Endothelial cell of umbilical vein (primary cell): Measurements from ENCODE around the gene PROM1. TPM values are rescaled to one million over a fixed set of nuclear protein-coding genes. Genes with fewer than 3 reads are reported as not detected.
A peak's percentile ranks its signal among the peaks of the same experiment; 100 is the strongest.

ENCODE experiments used
- BruUV-seq: library from RNA; stranded (reverse); fragments of 400-500 nt; replicated peaks from 2 replicates; lab custom pipeline; 2021; lab: Mats Ljungman, UMichigan
- CTCF ChIA-PET: fragments of 300-600, 350-600 bp; sonication (Branson Sonifier 250); formaldehyde crosslinking; loops from one replicate; lab custom pipeline; 2021; ENCODE audit warnings: antibody characterized with exemption, inconsistent platforms; lab: Charles Lee
- POLR2A ChIA-PET: fragments of 300-600, 350-600 bp; sonication (Branson Sonifier 250); formaldehyde crosslinking; loops from one replicate; lab custom pipeline; 2021; ENCODE audit warnings: antibody characterized with exemption, inconsistent platforms; lab: Charles Lee
- DNase-seq: peaks from one replicate; pipeline ENCODE4 v3.0.0-alpha.2; 2011; ENCODE audit warnings: low read depth, low spot score
- FAIRE-seq: peaks from 2 replicates; lab custom pipeline; 2011; peaks lifted over from hg19 to GRCh38; lab: Jason Lieb, UNC
- H2AFZ ChIP-seq: 2 replicates; pipeline ENCODE4 v1.6.0; 2012; ENCODE audit warnings: low read depth, low read length, control low read depth, inconsistent platforms
- H3K27ac ChIP-seq: 2 replicates; pipeline ENCODE4 v1.5.1; 2011; ENCODE audit warnings: low read depth, mild to moderate bottlenecking, control low read depth, low read length, moderate library complexity; ENCODE audit not compliant: insufficient read depth
- H3K27me3 ChIP-seq, 2 experiments: 2 replicates each; pipeline versions ENCODE4 v1.6.0 to v1.6.1; 2011; ENCODE audit warnings: low read length in 2 of 2, mixed read lengths in 1 of 2; ENCODE audit not compliant: control insufficient read depth in 2 of 2, insufficient read depth in 2 of 2
- H3K36me3 ChIP-seq, 2 experiments: 2 replicates in 1 of 2; 3 replicates in 1 of 2; pipeline ENCODE4 v1.5.1; 2011; ENCODE audit warnings: low read length in 2 of 2, mild to moderate bottlenecking in 1 of 2, moderate library complexity in 1 of 2; ENCODE audit not compliant: control insufficient read depth in 2 of 2, insufficient read depth in 2 of 2; ENCODE audit errors: extremely low read depth in 1 of 2
- H3K4me1 ChIP-seq: 3 replicates; pipeline ENCODE4 v1.5.1; 2011; ENCODE audit warnings: mild to moderate bottlenecking, low read length; ENCODE audit not compliant: control insufficient read depth, insufficient read depth; ENCODE audit errors: extremely low read depth
- H3K4me2 ChIP-seq: 2 replicates; pipeline ENCODE4 v1.6.1; 2011; ENCODE audit warnings: low read length, control low read depth, mixed read lengths; ENCODE audit not compliant: insufficient read depth
- H3K4me3 ChIP-seq, 3 experiments: fragments of 200-600 bp in 1 of 3; sonication (generic), shearing (Covaris generic) in 1 of 3; replicated peaks in 1 of 3; 2 replicates each; pipeline ENCODE4 v1.5.1; 2011 to 2016; ENCODE audit warnings: control low read depth in 3 of 3, low read length in 3 of 3, mild to moderate bottlenecking in 2 of 3, inconsistent platforms in 1 of 3, low read depth in 1 of 3, moderate library complexity in 1 of 3; ENCODE audit not compliant: insufficient read depth in 1 of 3
- H3K79me2 ChIP-seq: 2 replicates; pipeline ENCODE4 v1.6.0; 2012; ENCODE audit warnings: low read length, inconsistent platforms; ENCODE audit not compliant: control insufficient read depth, insufficient read depth
- H3K9ac ChIP-seq: replicated peaks from 2 replicates; pipeline ENCODE3; 2011; ENCODE audit warnings: low read length, control low read depth; ENCODE audit not compliant: insufficient read depth; ENCODE audit errors: extremely low read depth
- H3K9me1 ChIP-seq: replicated peaks from 3 replicates; pipeline ENCODE4 v1.6.0; 2011; ENCODE audit warnings: mild to moderate bottlenecking, low read length; ENCODE audit not compliant: control insufficient read depth, insufficient read depth; ENCODE audit errors: extremely low read depth
- H3K9me3 ChIP-seq: replicated peaks from 2 replicates; pipeline ENCODE4 v1.5.1; 2012; ENCODE audit warnings: low read length, inconsistent platforms; ENCODE audit not compliant: control insufficient read depth, insufficient read depth
- H4K20me1 ChIP-seq: replicated peaks from 2 replicates; pipeline ENCODE3; 2011; ENCODE audit warnings: mild to moderate bottlenecking, low read length; ENCODE audit not compliant: control insufficient read depth, insufficient read depth; ENCODE audit errors: extremely low read depth
- EZH2 ChIP-seq: IDR thresholded peaks from 2 replicates; pipeline ENCODE4 v1.6.1; 2012; ENCODE audit warnings: borderline replicate concordance, low read depth, mild to moderate bottlenecking, moderate library complexity, low read length, inconsistent platforms; ENCODE audit not compliant: severe bottlenecking
- FOS ChIP-seq: IDR thresholded peaks from 2 replicates; pipeline ENCODE4 v1.6.1; 2011; ENCODE audit warnings: mild to moderate bottlenecking, low read length, moderate library complexity, borderline replicate concordance; ENCODE audit not compliant: insufficient read depth
- GATA2 ChIP-seq: IDR thresholded peaks from 2 replicates; pipeline ENCODE4 v1.7.0; 2011; ENCODE audit warnings: low read depth, mild to moderate bottlenecking, moderate library complexity, mixed read lengths, low read length; ENCODE audit not compliant: insufficient read length, insufficient read depth
- JUN ChIP-seq: IDR thresholded peaks from 2 replicates; pipeline ENCODE4 v1.6.1; 2011; ENCODE audit warnings: borderline replicate concordance, low read depth; ENCODE audit not compliant: insufficient read length, insufficient read depth
- MYC ChIP-seq: IDR thresholded peaks from one replicate; pipeline ENCODE4 v1.6.1; 2011; ENCODE audit warnings: mild to moderate bottlenecking, low read depth, low read length
- POLR2A ChIP-seq: IDR thresholded peaks from 2 replicates; pipeline ENCODE4 v1.6.1; 2012; ENCODE audit warnings: low read depth, mild to moderate bottlenecking, control low read depth, low read length
- POLR2AphosphoS5 ChIP-seq: IDR thresholded peaks from 2 replicates; pipeline ENCODE4 v1.6.1; 2012; ENCODE audit warnings: low read depth, mild to moderate bottlenecking, control low read depth, low read length, moderate library complexity; ENCODE audit not compliant: insufficient read depth
- dilution Hi-C: fragments of 300-500 bp; cut with MboI; formaldehyde crosslinking; loops from one replicate; pipeline ENCODE4 v1.15.0; 2019; ENCODE audit warnings: low sequenced_read_pairs; ENCODE audit not compliant: extremely low pct_ligation_motif_present
- intact Hi-C: fragments of 100-400 bp; cut with micrococcal nuclease; formaldehyde crosslinking; loops from one replicate; pipeline ENCODE4 v1.10.0; 2022
- polyA plus RNA-seq, 4 experiments: library from polyadenylated mRNA; depleted of rRNA in 3 of 4; stranded (reverse) in 3 of 4; unstranded in 1 of 4; fragments of >200 nt; gene quantifications; 2 replicates each; pipeline versions ENCODE4 v1.2.1 to v1.2.3, GENCODE V29; 2011 to 2012; ENCODE audit warnings: missing spikeins in 1 of 4
- total RNA-seq: library from RNA; stranded (reverse); gene quantifications from 2 replicates; pipeline ENCODE4 v1.2.3, GENCODE V29; 2021
- TF ChIP-seq, protein P1 (sequence below), 2 donors: IDR thresholded peaks; 1 replicate in 1 of 2; 2 replicates in 1 of 2; pipeline ENCODE4 v1.5.1; 2011; ENCODE audit warnings: low read length in 2 of 2, mild to moderate bottlenecking in 2 of 2, moderate library complexity in 2 of 2, control low read depth in 1 of 2, inconsistent platforms in 1 of 2, low read depth in 1 of 2; ENCODE audit not compliant: insufficient read depth in 1 of 2; ENCODE audit errors: extremely low read depth in 1 of 2
- TF ChIP-seq, protein P2 (sequence below): IDR thresholded peaks from 2 replicates; pipeline ENCODE4 v1.6.1; 2011; ENCODE audit not compliant: insufficient read depth, insufficient read length

Gene PROM1
- total and polyA plus RNA-seq, 2 donors (not counting 3 experiments of a cell fraction or from before 2014, with no cell fraction given): 0.36 to 1.7 TPM

DNA sequence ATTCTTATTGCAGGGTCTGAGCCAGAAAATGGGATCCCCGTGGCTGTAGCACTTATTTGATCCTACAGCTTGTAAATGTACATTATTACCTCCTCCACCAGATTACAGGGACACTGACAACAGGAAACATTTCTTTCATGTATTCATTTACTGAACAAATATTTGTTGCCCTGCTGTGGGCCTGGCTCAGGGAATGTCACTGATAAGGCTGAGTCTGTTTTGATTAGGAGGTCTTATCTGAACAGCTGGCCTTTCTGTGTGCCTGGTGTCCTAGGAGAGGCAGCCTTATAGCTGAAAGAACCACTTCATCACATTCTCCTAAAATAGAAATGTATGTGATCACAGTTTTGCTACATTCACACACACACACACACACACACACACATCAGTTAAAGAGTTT is 45.5 kb upstream of the PROM1 start:
- H4K20me1 ChIP-seq: no peaks in the 10 kb centered on the region
- no peaks in the 10 kb centered on the region for H3K4me1 ChIP-seq
- DNase-seq: peak; percentile 62
- H3K79me2 ChIP-seq: no peaks in the 10 kb centered on the region
- BruUV-seq: no TSS peak
- no peak overlapping the region for H3K27ac ChIP-seq
- no peak overlapping the region for H3K9ac ChIP-seq
- no peaks in the 10 kb centered on the region for H3K9me1 ChIP-seq
- CTCF ChIA-PET: interaction anchor here (0.8 to 1.3 kb wide), 3 partner anchors 13 to 173 kb away, joined by 3 read pairs; no protein-coding TSS in a partner anchor
- H3K9me3 ChIP-seq: no peaks in the 10 kb centered on the region
- intact Hi-C loops (no loop called here), dilution Hi-C loops (no loop called here)
- peaks cover 0 to 5% of the 10 kb centered on the region in 2 experiments for H3K27me3 ChIP-seq
- no peak overlapping the region for H3K4me3 ChIP-seq
- FAIRE-seq: peak; percentile 8
- POLR2A ChIA-PET: no interaction called here
- no peaks in the 10 kb centered on the region for H3K36me3 ChIP-seq
- H3K4me2 ChIP-seq: no peak overlapping the region
- no peak overlapping the region for H2AFZ ChIP-seq
- TF ChIP-seq POLR2A: no peak
- peak; percentile 26 for TF ChIP-seq GATA2

DNA sequence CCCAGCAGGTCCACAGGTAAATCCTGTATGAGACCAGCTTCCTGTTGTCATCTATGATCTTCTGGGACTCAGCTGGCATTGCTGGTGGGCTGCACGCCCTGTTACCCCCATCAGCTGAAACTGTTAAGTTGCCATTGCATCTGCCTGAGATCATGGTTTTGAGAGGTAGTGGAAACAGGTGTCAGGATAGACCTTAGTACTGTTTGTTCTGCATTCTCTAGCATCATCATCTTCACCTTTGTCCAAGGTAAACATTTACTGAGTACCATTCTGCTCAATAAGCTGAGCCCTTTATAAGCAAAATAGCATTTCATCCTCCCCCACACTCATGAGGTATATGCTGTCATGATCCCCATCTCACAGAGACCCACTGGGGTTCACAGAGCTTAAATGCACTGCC is 42.9 kb upstream of the PROM1 start:
- FAIRE-seq: no peak
- ChIA-PET CTCF (interaction anchor here (1.1 to 1.5 kb wide), 2 partner anchors 9 to 138 kb away, joined by 3 to 4 read pairs; no protein-coding TSS in a partner anchor), POLR2A (no interaction called here)
- H3K79me2 ChIP-seq: no peaks in the 10 kb centered on the region
- TF ChIP-seq, protein P1, sequence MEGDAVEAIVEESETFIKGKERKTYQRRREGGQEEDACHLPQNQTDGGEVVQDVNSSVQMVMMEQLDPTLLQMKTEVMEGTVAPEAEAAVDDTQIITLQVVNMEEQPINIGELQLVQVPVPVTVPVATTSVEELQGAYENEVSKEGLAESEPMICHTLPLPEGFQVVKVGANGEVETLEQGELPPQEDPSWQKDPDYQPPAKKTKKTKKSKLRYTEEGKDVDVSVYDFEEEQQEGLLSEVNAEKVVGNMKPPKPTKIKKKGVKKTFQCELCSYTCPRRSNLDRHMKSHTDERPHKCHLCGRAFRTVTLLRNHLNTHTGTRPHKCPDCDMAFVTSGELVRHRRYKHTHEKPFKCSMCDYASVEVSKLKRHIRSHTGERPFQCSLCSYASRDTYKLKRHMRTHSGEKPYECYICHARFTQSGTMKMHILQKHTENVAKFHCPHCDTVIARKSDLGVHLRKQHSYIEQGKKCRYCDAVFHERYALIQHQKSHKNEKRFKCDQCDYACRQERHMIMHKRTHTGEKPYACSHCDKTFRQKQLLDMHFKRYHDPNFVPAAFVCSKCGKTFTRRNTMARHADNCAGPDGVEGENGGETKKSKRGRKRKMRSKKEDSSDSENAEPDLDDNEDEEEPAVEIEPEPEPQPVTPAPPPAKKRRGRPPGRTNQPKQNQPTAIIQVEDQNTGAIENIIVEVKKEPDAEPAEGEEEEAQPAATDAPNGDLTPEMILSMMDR (IDR thresholded peaks at IDR 0.05; ENCODE audit: extremely low read depth in 1 of 2, insufficient read depth in 1 of 2, low read depth in 1 of 2, low read length in 2 of 2): no peak
- TF ChIP-seq POLR2AphosphoS5 (no peak), GATA2 (no peak), MYC (no peak), EZH2 (no peak), POLR2A (no peak), JUN (no peak), FOS (no peak)
- TF ChIP-seq, protein P2, sequence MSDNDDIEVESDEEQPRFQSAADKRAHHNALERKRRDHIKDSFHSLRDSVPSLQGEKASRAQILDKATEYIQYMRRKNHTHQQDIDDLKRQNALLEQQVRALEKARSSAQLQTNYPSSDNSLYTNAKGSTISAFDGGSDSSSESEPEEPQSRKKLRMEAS: no peak
- no peaks in the 10 kb centered on the region for H3K36me3 ChIP-seq
- no peak overlapping the region for H3K27ac ChIP-seq
- no peaks in the 10 kb centered on the region for H4K20me1 ChIP-seq
- H2AFZ ChIP-seq: no peak overlapping the region
- no peaks in the 10 kb centered on the region for H3K4me1 ChIP-seq
- H3K9me1 ChIP-seq: no peaks in the 10 kb centered on the region
- no peaks in the 10 kb centered on the region for H3K9me3 ChIP-seq
- dilution Hi-C loops (no loop called here), intact Hi-C loops (no loop called here)
- no peak for DNase-seq
- H3K4me2 ChIP-seq: no peak overlapping the region
- no peak overlapping the region for H3K4me3 ChIP-seq
- H3K27me3 ChIP-seq: peaks cover 0 to 4% of the 10 kb centered on the region in 2 experiments
- no peak overlapping the region for H3K9ac ChIP-seq
- no TSS peak for BruUV-seq
